SIG-M5 treated with dmso at 0.1 percent for 504 hours (cell line): ENCODE results near the gene ANXA4.
"Not testable (repeated sequence)": the region's sequence is repeated elsewhere in the genome, so short reads cannot be mapped to it uniquely, and the experiment has no call there.

Source experiments
- DNase-seq: peaks from one replicate; lab custom pipeline; 2025; ENCODE audit not compliant: unreplicated experiment; lab: John Stamatoyannopoulos, UW

The ANXA4 gene

GRCh38 chr2:69718338-69718965 is 23.5 kb upstream of the ANXA4 start:
- DNase-seq, result no peak

- DNase-seq, result no peak
Measured at GRCh38 chr2:69720404-69720803, 21.5 kb upstream of the ANXA4 start.

GRCh38 chr2:69721022-69721421 is 20.9 kb upstream of the ANXA4 start:
- DNase-seq, result no peak

GRCh38 chr2:69723791-69724190 is 18.1 kb upstream of the ANXA4 start:
- DNase-seq, result no peak

- DNase-seq, result peak; percentile 85
Measured at GRCh38 chr2:69724540-69725159, 17.3 kb upstream of the ANXA4 start.

- DNase-seq, result no peak
Measured at GRCh38 chr2:69725706-69726360, 16.1 kb upstream of the ANXA4 start.

GRCh38 chr2:69729266-69729665 is 12.7 kb upstream of the ANXA4 start:
- DNase-seq, result no peak

GRCh38 chr2:69729781-69730180 is 12.2 kb upstream of the ANXA4 start:
- no peak for DNase-seq

GRCh38 chr2:69731147-69731970 is 10.6 kb upstream of the ANXA4 start:
- DNase-seq, result no peak

GRCh38 chr2:69733342-69734034 is 8.4 kb upstream of the ANXA4 start:
- no peak for DNase-seq

- peak; percentile 23 for DNase-seq
Measured at GRCh38 chr2:69734035-69734611, 7.8 kb upstream of the ANXA4 start.

GRCh38 chr2:69734854-69735544 is 6.9 kb upstream of the ANXA4 start:
- peak; percentile 21 for DNase-seq

- no peak for DNase-seq
Measured at GRCh38 chr2:69735686-69736085, 6.2 kb upstream of the ANXA4 start.

- DNase-seq, result not testable (repeated sequence)
Measured at GRCh38 chr2:69738149-69738548, 3.8 kb upstream of the ANXA4 start.

- DNase-seq, result peak; percentile 65
Measured at GRCh38 chr2:69740502-69740951, 1.4 kb upstream of the ANXA4 start.

GRCh38 chr2:69741229-69741574 is 732 bp upstream of the ANXA4 start:
- peak; percentile 81 for DNase-seq

GRCh38 chr2:69742322-69742952 is 503 bp downstream of the ANXA4 start:
- DNase-seq, result peak; percentile 40

GRCh38 chr2:69743847-69744264 is 1.9 kb downstream of the ANXA4 start:
- no peak for DNase-seq

GRCh38 chr2:69744456-69744855 is 2.5 kb downstream of the ANXA4 start:
- DNase-seq, result no peak

- DNase-seq, result no peak
Measured at GRCh38 chr2:69745035-69745434, 3.1 kb downstream of the ANXA4 start.
